Effector CD4-positive, alpha-beta T cell (primary cell): ENCODE results near the gene PRKCZ.
"Not testable (repeated sequence)": the region's sequence is repeated elsewhere in the genome, so short reads cannot be mapped to it uniquely, and the experiment has no call there.

Experiments used
- DNase-seq: peaks from one replicate; pipeline ENCODE4 v3.0.0-alpha.2; 2020

PRKCZ gene

GRCh38 chr1:2088458-2088857 is 38.2 kb downstream of the PRKCZ start:
- DNase-seq, result no peak

DNA sequence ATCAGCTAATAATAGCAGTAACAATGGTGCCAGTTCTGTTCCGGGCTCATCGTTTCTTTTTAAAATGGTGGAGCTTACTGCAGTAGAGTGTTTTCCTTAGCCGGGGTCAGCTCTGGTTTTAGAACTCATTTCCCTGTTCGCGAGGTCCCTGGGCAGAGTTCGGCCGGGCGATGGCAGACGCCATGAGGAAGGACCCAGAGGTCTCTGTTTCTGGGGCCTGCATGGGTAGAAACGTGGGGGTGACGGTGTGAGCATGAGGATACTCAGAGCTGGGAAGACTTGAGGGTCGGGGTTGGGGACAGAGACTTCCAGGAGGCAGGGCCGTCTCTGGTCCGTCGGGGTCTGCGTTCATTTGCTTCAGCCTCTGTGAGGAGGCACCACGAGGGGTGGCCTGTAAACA is 38.8 kb downstream of the PRKCZ start:
- DNase-seq, result no peak

DNA sequence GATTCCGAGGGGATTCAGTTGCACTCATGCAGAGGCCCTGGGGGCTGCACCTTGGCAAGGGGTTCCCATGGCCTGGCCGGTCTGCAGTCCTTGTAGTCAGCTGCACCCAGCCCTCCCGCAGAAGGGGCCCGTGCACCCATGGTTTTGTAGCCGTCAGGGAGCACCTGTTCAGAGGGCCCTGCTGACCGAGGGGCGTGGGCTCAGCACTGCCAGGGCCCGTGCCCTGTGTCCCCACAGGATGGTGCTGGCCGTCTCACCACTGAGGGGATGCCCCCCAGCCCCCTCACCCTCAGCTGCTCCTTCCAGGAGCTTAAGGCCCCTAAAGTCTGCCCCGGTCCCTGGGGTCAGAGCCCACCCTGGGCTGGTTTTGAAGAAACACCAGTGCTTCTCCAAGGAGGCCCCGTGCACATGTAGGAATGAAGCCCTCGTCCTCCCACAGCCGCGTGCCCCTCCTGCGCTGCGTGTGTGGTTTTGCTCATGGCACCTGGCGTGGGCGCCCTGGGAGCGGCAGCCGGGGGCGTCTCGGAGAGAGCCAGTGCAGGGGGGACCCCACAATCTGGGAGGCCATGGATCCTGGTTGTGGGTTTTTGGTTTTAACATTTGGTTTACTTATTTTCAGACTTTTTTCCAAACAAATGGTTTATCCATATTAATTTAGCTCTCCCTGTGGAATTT is 40.1 kb downstream of the PRKCZ start:
- DNase-seq, result no peak

DNA sequence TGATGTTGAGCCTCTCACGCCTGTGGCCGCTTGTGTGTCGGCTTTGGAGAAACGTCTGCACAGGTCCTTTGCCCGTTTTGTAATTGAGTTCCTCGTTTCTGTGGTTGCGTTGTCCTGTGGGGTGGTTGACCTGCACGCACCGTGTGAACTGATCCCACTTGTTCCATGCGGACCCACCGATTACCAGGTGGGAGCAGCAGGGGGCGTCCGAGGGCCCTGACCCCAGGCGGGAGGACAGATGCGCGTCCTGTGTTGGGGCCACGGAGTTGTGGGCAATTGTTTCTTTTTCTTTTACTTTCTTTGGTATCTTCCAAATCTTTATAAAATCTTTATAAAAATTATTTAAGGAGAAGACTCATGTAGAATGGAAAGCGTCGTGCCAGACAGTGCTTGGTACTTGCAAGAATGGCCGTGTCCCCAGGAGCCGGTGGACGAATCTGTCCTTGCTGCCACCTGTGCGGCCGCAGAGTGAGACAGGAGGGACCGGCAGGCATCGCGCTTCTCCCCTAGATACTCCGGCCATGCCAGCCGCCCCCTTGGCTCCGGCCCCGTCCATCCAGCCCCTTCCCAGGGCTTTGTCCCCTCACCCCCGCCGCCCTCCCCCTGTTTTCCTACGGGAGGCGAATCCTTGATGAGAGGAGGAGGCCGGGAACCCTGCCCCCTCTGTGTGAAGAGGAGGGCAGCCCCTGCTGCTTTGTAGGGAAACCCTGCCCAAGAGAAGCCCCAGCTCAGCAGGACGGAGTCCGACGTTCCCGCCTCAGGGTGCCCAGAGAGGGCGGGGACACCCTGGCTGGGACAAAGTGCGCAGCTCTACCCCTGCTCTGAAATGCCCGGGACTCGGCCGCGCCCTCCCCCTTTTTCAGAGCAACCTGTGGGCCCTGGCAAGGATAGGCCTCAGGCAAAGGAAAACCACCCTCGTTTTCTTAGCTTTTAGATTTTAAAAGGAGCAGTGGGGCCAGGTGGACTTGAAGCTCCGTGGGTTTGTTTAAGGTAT is 41.7 kb downstream of the PRKCZ start:
- peak; percentile 33 for DNase-seq

GRCh38 chr1:2093055-2093454 is 42.8 kb downstream of the PRKCZ start:
- no peak for DNase-seq

DNA sequence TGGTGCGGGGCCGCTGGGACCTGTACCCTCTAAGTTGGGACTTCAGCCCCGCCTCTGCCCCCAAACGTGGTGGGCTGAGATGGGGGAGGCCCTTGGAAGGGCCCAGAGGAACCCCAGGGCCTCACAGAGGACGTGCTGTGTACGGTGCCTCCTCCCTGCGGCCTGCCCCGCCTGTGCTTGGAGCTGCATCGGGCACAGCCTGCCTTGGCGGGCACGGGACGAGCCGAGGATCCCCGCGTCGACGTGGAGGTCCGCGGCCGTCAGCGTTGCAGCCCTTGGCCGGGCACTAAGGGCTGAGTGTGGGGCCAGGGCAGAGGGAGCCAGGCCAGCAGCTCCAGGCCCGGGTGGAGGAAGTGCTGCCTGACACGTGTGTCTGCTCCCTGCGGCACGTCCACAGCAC is 43.4 kb downstream of the PRKCZ start:
- DNase-seq, result no peak

- not testable (repeated sequence) for DNase-seq
Observed at GRCh38 chr1:2094269-2095158, 44.3 kb downstream of the PRKCZ start.

- no peak for DNase-seq
Observed at GRCh38 chr1:2095394-2095793, 45.2 kb downstream of the PRKCZ start.

DNA sequence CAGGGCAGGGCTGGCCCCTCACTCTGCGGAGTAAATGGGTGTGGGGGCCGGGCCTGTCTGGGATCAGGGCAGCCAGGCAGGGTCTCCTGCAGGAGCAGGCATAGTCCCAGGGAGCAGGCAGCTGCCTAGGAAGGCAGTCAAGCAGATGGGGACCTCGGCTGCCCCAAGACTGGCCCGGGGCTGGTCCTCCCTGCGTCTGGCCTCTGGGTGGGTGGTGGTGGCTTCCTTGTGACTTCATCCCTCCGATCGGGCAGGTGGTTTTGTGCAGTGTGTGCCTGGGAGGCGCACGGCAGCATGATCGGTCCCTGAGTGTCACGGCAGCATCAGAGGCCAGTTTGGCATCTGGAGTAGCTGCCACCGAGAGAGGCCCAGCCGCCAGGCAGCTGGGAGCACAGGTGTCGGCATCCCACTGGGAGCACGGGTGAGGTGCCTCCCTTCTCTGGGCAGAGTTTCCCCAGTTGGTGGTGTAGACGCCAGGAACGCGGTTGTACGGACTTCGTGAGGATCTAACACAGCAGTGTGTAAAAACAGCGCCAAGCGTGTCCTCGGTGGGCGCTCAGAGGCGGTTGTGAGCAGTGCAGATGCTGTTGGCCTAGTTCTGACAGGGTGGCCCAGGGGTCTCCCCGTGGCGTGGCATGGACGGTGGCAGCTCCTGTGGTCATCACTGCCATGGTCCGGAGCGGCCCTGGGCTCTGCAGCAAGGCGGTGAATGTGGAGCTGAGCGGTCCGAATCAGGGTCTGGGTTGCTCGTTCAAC is 45.9 kb downstream of the PRKCZ start:
- DNase-seq, result no peak

DNA sequence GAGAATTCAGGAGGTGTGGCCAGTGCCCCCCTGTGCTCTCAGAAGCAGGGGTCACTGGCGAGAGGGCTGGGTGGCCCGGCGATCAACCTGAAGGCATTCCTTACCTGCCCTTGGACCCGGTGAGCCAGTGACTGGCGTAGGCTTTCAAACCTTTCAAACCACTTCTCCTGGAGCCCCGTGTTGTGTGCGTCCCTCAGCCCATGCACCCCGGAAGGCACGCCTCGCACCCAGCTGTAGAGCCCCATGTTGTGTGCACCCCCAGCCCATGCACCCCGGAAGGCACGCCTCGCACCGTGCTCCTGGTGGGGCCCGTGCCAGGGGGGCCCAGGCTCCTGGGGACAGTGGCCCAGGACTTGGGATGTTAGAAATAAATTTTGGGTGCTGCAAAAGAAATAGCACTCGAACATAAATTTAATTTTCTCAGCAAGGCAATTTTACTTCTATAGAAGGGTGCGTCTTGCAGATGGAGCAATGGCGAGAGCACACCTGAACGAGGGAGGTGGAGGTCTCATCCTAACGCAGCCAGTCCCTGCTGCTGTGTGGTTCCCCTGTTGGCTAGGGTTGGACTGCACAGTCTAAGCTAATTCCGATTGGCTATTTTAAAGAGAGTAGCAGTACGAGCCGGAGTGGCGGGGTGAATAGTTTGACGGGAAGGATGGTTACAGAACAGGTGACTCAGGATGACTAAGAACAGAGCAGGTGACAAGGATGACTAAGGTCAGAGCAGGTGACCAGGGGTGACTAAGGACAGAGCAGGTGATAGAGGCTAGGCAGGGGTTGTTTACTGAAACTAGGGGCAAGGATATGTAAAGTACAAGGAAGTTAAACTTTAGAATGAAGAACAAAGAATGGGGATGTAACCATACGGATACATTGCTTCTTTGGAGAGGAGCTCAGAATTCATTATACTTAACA is 47.4 kb downstream of the PRKCZ start:
- DNase-seq, result no peak

DNA sequence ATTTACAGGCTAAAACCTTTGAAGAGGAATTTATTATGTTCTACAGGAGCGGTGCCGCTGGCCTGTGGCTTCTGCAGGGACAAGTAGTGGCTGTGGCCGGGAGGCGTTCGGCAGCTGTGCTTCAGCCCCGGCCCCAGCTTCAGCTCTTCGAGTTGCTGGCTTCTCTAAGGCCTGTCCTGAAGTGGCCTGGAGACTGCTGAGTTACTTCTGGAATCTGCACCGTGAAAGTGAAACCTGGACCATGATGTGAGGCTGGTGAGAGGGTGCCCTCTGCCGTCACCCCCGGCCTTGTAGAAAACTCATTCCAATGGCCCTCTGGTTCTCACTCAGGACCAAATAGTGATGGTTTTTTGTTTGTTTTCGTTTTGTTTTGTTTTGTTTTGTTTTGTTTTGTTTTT is 48.1 kb downstream of the PRKCZ start:
- no peak for DNase-seq

GRCh38 chr1:2098839-2099785 is 48.9 kb downstream of the PRKCZ start:
- DNase-seq, result no peak

GRCh38 chr1:2099886-2100779 is 49.9 kb downstream of the PRKCZ start:
- DNase-seq, result no peak

DNA sequence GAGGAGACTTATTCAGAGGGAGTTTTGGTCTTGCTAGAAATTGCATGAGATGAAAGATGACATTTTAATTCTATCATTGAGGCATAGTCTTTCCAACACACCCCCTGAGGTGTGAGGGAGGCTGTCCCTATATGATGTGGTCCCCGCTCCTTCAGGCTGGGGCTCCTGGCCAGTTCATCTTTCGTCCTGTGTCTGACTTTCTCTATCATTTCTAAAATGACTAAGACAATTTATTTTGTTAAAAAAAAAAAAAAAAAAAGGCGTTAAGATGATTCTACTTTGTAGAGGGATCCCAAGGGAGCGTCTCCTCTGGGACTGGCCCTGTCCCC is 50.5 kb downstream of the PRKCZ start:
- no peak for DNase-seq

GRCh38 chr1:2101531-2101930 is 51.3 kb downstream of the PRKCZ start:
- no peak for DNase-seq

DNA sequence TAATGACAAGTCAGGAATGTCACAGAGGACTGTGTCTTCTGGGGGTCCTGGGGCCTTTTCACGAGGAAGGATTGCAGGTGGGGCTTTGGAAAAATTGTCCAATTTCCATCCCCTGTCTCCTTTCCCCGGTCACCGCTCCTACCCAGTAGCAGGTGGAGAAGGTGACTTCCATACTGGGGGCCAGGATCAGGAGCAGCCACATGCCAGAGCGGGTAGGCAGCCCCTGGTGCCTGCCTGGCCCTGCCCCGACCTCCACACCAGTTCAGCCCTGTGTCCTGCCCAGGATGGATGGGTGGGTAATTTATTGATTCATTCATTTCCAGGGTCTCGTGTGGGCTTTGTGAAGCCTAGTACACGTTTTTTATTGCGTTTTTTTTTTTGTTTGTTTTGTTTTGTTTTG is 51.7 kb downstream of the PRKCZ start:
- no peak for DNase-seq

- no peak for DNase-seq
Observed at GRCh38 chr1:2102753-2103152, 52.5 kb downstream of the PRKCZ start.

DNA sequence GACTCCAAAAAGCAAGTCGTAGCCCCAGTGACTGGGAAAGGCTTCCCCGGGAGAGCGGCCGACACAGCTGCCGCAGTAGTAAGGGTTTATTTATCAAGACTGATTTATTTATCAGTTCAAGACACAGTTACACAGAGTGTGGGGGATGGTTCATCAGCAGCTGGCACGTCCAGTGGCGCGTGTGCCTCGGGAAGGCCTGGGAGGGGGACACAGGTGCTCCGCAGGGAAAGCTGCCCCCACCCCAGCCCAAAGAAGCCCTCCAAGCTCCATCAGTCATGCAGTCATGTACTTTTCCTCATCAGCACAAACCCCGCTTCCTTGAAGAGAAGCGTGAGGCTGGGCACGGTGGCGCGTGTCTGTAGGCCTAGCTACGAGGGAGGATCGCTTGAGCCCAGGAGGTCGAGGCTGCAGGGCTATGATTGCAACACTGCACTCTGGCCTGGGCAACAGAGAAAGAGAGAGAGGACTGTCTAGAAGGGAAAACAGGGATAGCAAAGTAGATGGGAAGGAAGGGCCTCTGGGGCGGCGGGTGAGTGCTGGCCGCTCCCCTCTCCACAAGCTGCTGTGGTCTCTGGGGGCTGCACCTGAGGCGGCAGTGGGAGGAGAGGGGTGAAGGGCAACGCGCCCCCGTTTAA is 53.2 kb downstream of the PRKCZ start:
- no peak for DNase-seq
